Activated CD4-positive, alpha-beta memory T cell treated with anti-CD3 and anti-CD28 coated beads, Interleukin-2, amount 10 ng/mL, durations not matched to agents 7 days and 5 days (primary cell): ENCODE results near the gene ZDHHC17. TPM values are rescaled to one million over a fixed set of nuclear protein-coding genes. Genes with fewer than 3 reads are reported as not detected.

Source experiments
- CTCF ChIA-PET: fragments of 350-600 bp; sonication (Branson Sonifier 250); formaldehyde crosslinking; loops from one replicate; lab custom pipeline; 2021; ENCODE audit warnings: antibody characterized with exemption, inconsistent platforms; lab: Charles Lee
- POLR2A ChIA-PET: fragments of 350-600 bp; sonication (Branson Sonifier 250); formaldehyde crosslinking; loops from one replicate; lab custom pipeline; 2021; ENCODE audit warnings: antibody characterized with exemption; lab: Charles Lee
- DNase-seq: peaks from one replicate; pipeline ENCODE4 v3.0.0-alpha.2; 2020
- H3K27ac Mint-ChIP-seq: one replicate; pipeline ENCODE4 v1.8.0; 2021; ENCODE audit warnings: mild to moderate bottlenecking, mixed read lengths
- H3K27me3 Mint-ChIP-seq: one replicate; pipeline ENCODE4 v1.8.0; 2021; ENCODE audit warnings: mixed read lengths
- H3K36me3 Mint-ChIP-seq: one replicate; pipeline ENCODE4 v1.8.0; 2021; ENCODE audit warnings: low read depth, mixed read lengths
- H3K4me1 Mint-ChIP-seq: one replicate; pipeline ENCODE4 v1.8.0; 2021; ENCODE audit warnings: mixed read lengths
- H3K4me3 Mint-ChIP-seq: one replicate; pipeline ENCODE4 v1.8.0; 2021; ENCODE audit warnings: mild to moderate bottlenecking, mixed read lengths
- H3K9me3 Mint-ChIP-seq: one replicate; pipeline ENCODE4 v1.8.0; 2021; ENCODE audit warnings: mixed read lengths
- total RNA-seq, 2 experiments: library from RNA; stranded (reverse); gene quantifications; one replicate each; pipeline ENCODE4 v1.2.3, GENCODE V29; 2021

ZDHHC17 gene
- total RNA-seq, 2 experiments from 2014 or later = 25.5 TPM

DNA sequence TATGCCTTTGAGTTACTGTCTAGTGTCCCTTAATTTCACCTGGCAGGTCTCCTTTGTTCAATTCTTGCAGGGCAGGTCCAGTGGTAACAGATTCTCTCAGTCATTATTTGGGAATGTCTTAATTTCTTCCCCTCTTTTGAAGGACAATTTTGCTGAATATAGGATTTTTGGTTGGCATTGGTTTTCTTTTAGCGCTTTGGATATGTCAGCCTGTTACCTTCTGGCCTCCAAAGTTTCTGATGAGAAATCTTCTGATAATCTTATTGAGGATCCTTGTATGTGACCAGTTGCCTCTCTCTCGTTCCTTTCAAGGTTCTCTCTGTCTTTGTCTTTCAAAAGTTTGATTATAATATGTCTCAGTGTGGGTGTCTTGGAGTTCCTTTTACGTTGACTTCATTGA is 38.1 kb downstream of the ZDHHC17 start:
- H3K36me3 Mint-ChIP-seq = peaks cover 35% of the 10 kb centered on the region
- H3K27me3 Mint-ChIP-seq = no peaks in the 10 kb centered on the region
- no peak for DNase-seq
- H3K4me1 Mint-ChIP-seq = peaks cover 5% of the 10 kb centered on the region
- H3K4me3 Mint-ChIP-seq = no peak overlapping the region
- CTCF ChIA-PET = no interaction called here
- peaks cover 8% of the 10 kb centered on the region for H3K9me3 Mint-ChIP-seq
- POLR2A ChIA-PET = no interaction called here
- H3K27ac Mint-ChIP-seq = no peak overlapping the region

DNA sequence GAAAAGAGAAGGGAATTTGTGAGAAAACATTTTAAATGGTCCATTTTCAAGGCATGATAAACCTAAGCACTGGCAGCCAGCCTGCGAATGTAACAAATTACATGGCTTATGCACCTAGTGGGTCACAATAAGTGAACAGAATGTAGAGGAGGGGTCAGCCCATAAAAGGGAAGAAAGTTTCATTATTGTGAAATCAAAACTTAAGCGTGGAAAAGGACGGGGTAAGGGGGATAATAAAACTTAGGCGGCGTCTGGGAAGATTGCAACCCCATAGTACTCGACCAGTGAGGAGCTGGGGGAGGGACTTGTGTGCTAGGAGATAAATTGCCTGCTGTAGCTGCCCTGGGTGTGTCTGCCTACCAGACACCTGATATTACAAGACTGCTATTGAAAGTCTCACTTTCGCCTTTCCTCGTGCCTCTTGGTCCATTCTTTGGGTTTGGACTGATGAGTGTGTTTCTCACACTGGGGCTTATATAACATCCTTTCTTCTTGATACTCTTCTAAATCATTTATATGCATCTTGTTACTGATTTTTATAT is 40.6 kb downstream of the ZDHHC17 start:
- no peak for DNase-seq
- ChIA-PET CTCF (no interaction called here), POLR2A (interaction anchor here (1.2 kb wide), 1 partner anchor 32 kb away, joined by 3 read pairs; no protein-coding TSS in a partner anchor)
- no peak overlapping the region for H3K4me3 Mint-ChIP-seq
- peaks cover 23% of the 10 kb centered on the region for H3K36me3 Mint-ChIP-seq
- peaks cover 5% of the 10 kb centered on the region for H3K4me1 Mint-ChIP-seq
- H3K27ac Mint-ChIP-seq = no peak overlapping the region
- H3K27me3 Mint-ChIP-seq = no peaks in the 10 kb centered on the region
- peaks cover 8% of the 10 kb centered on the region for H3K9me3 Mint-ChIP-seq

DNA sequence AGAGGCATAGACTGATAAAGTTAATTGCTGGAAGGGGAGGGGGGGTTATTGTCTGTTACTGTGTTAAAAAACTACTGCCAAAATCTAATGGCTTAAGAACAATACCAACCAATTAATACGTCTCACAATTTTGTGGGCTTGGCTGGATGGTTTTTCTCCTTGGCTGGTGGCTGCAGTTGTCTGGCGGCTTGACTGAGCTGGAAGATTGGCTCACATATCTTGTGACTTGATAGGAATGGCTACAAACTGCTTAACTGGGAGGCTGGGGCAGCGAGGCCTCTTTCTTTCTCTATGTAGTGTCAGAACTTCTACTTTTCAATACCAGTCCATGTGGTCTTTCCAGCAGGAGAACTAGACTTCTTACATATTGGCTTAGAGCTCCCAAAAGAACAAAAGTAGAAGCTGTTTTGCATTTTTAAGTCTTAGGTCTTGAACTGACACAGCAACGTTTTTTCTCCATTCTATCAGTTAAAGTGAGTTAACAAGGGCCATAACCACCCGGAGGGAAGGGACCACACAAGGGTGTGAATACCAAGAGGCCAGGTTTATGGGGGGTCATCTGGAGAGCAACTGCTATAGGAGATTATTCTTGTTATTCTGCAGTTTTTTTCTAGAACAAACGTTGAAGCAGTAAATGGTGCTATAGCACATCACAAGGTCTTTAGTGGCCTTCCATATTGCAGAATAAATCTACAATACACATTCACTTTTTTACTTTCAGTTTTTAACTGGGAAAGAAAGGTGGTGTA is 46.9 kb downstream of the ZDHHC17 start:
- H3K4me3 Mint-ChIP-seq = no peak overlapping the region
- no peaks in the 10 kb centered on the region for H3K36me3 Mint-ChIP-seq
- no peak for DNase-seq
- no peaks in the 10 kb centered on the region for H3K4me1 Mint-ChIP-seq
- H3K9me3 Mint-ChIP-seq = no peaks in the 10 kb centered on the region
- POLR2A ChIA-PET = no interaction called here
- no peaks in the 10 kb centered on the region for H3K27me3 Mint-ChIP-seq
- no peak overlapping the region for H3K27ac Mint-ChIP-seq
- CTCF ChIA-PET = no interaction called here

DNA sequence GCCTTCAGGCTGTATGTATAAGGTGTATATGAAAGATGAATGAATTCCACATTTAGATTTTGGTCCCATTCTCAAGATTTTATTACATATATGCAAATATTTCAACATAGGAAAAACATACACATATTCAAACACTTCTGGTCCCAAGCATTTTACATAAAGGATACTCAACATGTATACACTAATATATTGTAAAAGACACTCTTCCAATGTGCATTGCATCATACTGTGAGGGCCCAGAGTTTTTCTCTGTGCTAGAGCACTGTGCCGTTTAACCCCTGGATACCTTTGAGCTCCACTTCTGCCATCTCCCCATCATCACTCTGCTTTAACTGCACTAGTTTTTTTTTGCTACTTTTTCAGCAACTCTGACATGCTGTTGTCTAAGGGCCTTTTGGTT is 48.1 kb downstream of the ZDHHC17 start:
- no peaks in the 10 kb centered on the region for H3K4me1 Mint-ChIP-seq
- H3K36me3 Mint-ChIP-seq = no peaks in the 10 kb centered on the region
- H3K9me3 Mint-ChIP-seq = no peaks in the 10 kb centered on the region
- CTCF ChIA-PET = no interaction called here
- H3K27ac Mint-ChIP-seq = no peak overlapping the region
- no peaks in the 10 kb centered on the region for H3K27me3 Mint-ChIP-seq
- POLR2A ChIA-PET = no interaction called here
- no peak overlapping the region for H3K4me3 Mint-ChIP-seq
- DNase-seq = no peak

DNA sequence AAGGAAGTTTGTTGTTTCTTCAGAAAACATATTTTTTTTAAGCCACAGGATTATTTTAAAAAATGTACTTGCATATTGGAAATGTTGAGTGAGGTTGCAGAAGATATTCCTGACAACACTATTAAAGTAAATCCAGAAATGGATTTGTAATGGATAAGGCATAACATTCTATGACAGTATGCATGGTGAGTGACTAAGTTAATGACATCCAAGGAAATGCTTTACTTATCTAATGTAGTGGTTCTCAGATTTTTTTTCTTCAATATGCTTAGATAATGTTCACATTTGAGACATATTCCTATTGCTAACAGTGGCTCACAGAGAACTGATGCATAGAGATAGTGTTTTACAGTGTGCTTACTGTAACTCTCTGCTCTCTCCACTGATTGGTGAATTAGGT is 49.4 kb downstream of the ZDHHC17 start:
- H3K27ac Mint-ChIP-seq = no peak overlapping the region
- H3K36me3 Mint-ChIP-seq = no peaks in the 10 kb centered on the region
- H3K4me1 Mint-ChIP-seq = no peaks in the 10 kb centered on the region
- no peak for DNase-seq
- H3K27me3 Mint-ChIP-seq = no peaks in the 10 kb centered on the region
- no peak overlapping the region for H3K4me3 Mint-ChIP-seq
- ChIA-PET POLR2A (no interaction called here), CTCF (no interaction called here)
- no peaks in the 10 kb centered on the region for H3K9me3 Mint-ChIP-seq

DNA sequence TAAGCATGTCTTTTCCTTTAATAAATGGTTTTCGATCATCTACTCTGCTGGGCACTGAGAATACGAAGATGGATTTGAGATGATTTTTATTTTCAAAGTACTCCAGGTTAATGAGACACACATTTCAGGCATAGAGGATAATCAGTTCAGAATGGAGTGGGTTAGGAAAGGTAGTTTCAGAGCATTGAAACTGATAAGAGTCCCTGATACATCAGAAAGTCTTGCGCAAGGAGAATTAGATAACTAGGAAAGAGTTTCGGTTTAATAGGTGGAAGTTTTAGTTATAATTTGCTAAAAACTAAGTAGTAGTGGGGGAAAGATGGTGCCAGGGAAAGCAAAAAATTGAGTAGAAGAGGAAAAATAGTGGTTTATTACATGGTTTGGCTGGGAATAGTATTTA is 50.1 kb downstream of the ZDHHC17 start:
- Mint-ChIP-seq H3K36me3 (no peaks in the 10 kb centered on the region), H3K9me3 (no peaks in the 10 kb centered on the region), H3K27ac (no peak overlapping the region), H3K27me3 (no peaks in the 10 kb centered on the region), H3K4me1 (no peaks in the 10 kb centered on the region), H3K4me3 (no peak overlapping the region)
- DNase-seq = no peak
- ChIA-PET POLR2A (no interaction called here), CTCF (no interaction called here)

DNA sequence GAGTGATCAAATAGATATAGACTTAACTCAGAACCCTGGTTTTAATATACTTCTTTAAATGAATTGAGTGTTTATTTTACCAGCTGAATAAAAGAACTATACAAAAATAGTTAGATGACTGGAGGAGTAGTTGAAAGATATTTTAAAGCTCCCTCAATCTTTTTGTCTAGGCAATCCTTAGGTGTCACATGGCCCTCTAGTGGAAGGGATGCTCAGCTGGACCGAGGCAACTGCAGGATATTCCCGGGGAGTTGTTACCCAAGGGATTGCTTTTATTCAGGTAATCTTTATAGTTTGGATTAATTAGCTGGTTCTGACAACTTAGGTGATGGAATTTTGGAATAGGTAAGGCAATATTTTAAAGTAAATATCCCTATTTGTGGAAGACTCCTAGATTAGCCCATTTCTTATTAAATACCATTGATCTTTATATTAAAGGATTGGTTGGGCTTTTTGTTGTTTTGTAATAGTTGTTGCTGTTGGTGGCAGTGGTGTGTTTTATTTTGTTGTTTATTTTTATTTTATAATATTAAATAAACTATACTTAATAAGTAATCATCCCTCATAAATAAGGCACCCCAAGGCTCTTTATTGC is 57.1 kb downstream of the ZDHHC17 start:
- Mint-ChIP-seq H3K4me3 (no peak overlapping the region), H3K4me1 (no peaks in the 10 kb centered on the region), H3K27me3 (no peaks in the 10 kb centered on the region), H3K36me3 (peaks cover 3% of the 10 kb centered on the region), H3K27ac (no peak overlapping the region), H3K9me3 (no peaks in the 10 kb centered on the region)
- ChIA-PET CTCF (interaction anchor here (0.6 to 1.6 kb wide), 2 partner anchors 14 to 17 kb away, joined by 3 to 7 read pairs; no protein-coding TSS in a partner anchor), POLR2A (no interaction called here)
- DNase-seq = no peak

DNA sequence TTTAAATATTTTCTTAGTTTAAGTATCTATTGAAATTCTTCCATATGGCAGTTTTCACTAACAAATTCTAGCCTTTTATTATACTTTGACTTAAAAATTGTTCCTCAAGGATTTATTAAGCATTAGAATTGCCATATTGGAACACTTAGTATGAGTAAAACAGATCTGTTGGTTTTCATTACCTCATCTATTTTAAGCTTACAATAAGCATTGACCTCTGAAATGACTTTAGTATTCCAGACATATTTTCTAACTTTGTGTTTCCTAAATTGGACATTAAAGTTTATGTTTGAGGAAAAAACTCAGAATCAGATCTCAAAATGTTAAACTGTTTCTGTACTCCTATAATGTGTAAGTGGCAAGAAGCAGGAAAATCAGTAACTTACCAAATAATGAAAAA is 66.5 kb downstream of the ZDHHC17 start:
- H3K9me3 Mint-ChIP-seq = no peaks in the 10 kb centered on the region
- H3K36me3 Mint-ChIP-seq = peaks cover 14% of the 10 kb centered on the region
- H3K4me3 Mint-ChIP-seq = no peak overlapping the region
- POLR2A ChIA-PET = no interaction called here
- DNase-seq = no peak
- H3K27ac Mint-ChIP-seq = no peak overlapping the region
- H3K27me3 Mint-ChIP-seq = no peaks in the 10 kb centered on the region
- CTCF ChIA-PET = no interaction called here
- no peaks in the 10 kb centered on the region for H3K4me1 Mint-ChIP-seq

DNA sequence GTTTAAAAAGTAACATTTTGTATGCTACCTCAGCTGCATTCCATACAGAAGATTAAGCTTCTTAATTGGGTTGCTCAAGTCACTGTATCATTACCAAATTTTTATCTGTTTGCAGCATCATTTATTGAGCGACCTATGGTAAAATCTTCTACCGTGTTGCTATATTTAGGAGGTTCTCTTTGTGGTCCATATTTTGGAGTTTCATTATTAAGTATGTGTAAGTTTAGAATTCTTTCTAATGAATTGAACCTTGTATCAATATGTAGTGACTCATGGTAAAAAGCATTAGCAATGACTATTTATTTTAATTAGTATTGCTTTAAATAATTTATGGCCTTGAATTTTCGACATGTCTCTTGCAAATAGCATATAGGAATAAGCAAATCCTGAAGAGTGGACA is 72.7 kb downstream of the ZDHHC17 start:
- H3K4me1 Mint-ChIP-seq = no peaks in the 10 kb centered on the region
- ChIA-PET POLR2A (interaction anchor here (1.2 kb wide), 1 partner anchor 33 kb away, joined by 3 read pairs; no protein-coding TSS in a partner anchor), CTCF (interaction anchor here (0.6 to 1.4 kb wide), 3 partner anchors 16 to 174 kb away, joined by 3 to 7 read pairs (median 4); no protein-coding TSS in a partner anchor)
- no peak for DNase-seq
- no peaks in the 10 kb centered on the region for H3K9me3 Mint-ChIP-seq
- H3K4me3 Mint-ChIP-seq = no peak overlapping the region
- H3K27ac Mint-ChIP-seq = no peak overlapping the region
- no peaks in the 10 kb centered on the region for H3K36me3 Mint-ChIP-seq
- no peaks in the 10 kb centered on the region for H3K27me3 Mint-ChIP-seq

DNA sequence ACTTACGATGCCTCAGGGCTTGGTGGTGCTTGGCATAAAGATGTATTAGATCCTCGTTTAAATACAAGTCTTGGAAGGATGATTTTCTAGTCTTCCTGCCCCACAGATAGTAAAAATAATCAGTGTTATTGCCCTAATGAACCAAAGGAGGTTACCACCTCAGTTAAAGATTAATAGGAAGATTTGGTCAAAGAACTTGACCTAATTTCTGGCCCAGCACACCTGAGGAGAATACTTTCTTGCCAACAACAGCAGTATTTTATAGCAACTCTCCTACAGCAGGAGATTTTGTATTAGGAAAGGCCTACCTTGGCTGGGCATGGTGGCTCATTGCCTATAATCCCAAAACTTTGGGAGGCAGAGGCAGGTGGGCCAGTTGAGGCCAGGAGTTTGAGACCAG is 83.3 kb downstream of the ZDHHC17 start:
- Mint-ChIP-seq H3K4me1 (no peaks in the 10 kb centered on the region), H3K4me3 (no peak overlapping the region), H3K9me3 (no peaks in the 10 kb centered on the region), H3K27ac (no peak overlapping the region), H3K27me3 (no peaks in the 10 kb centered on the region), H3K36me3 (peaks cover 14% of the 10 kb centered on the region)
- ChIA-PET CTCF (no interaction called here), POLR2A (no interaction called here)
- no peak for DNase-seq

DNA sequence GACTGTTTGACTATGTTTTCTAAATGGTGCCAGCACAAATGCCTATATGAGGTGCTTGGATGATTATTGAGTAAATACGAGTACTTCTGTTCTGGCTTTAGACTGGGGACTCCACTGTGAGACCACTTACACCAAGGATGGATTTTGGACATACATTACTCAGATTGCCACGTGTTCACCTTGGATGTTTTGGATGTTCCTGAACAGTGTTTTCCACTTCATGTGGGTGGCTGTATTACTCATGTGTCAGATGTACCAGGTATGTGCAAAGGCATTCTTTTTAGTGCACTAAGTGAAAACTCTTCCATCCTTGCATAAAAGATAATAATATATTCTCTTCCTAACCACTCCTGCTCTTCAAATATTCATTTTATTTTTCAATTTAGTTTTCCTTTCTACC is 84.2 kb downstream of the ZDHHC17 start:
- no peaks in the 10 kb centered on the region for H3K9me3 Mint-ChIP-seq
- ChIA-PET CTCF (no interaction called here), POLR2A (no interaction called here)
- H3K27me3 Mint-ChIP-seq = no peaks in the 10 kb centered on the region
- peaks cover 17% of the 10 kb centered on the region for H3K36me3 Mint-ChIP-seq
- no peaks in the 10 kb centered on the region for H3K4me1 Mint-ChIP-seq
- no peak overlapping the region for H3K4me3 Mint-ChIP-seq
- no peak overlapping the region for H3K27ac Mint-ChIP-seq
- DNase-seq = no peak

DNA sequence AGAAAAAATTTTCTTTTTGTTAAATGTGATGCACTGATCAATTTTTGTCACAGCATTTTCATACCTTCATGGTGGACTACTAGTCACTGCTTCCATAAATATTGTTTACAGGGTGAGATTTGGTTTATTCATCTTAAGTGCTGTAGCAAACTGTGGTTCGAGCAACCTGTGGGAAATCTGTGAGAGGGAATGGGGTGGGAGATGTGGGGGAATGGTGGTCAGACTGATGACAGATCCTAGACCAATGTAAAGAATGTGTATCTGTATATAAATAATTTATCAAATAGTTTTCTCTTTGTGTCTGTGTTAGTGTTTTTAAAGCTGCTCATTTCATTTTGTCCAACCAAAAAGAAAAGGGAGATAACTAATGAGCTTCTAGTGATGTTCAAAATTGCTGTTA is 88.2 kb downstream of the ZDHHC17 start:
- Mint-ChIP-seq H3K27ac (no peak overlapping the region), H3K4me3 (no peak overlapping the region), H3K9me3 (no peaks in the 10 kb centered on the region), H3K27me3 (no peaks in the 10 kb centered on the region), H3K4me1 (no peaks in the 10 kb centered on the region), H3K36me3 (peaks cover 24% of the 10 kb centered on the region)
- no peak for DNase-seq
- ChIA-PET CTCF (interaction anchor here (0.6 kb wide), 1 partner anchor 263 kb away, joined by 4 read pairs; no protein-coding TSS in a partner anchor), POLR2A (no interaction called here)

DNA sequence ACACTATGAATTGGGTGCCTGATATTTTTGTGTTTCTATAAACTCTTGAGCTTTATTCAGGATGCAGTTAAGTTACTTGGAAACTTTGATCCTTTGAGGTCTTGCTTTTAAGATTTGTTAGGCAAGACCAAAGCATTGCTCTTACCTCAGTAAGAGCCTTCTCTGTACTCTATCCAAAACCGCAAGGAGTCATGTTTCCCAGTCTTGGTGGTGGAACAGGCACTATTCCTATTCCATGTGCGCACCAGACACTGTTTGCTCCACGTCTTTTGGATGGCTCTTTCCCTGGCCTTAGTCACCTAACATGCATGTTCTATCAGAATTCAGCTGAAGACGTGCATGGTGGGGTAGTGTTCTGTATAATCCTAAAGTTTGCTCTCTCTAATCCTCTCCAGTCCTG is 91.4 kb downstream of the ZDHHC17 start:
- Mint-ChIP-seq H3K27ac (no peak overlapping the region), H3K27me3 (no peaks in the 10 kb centered on the region), H3K4me1 (peaks cover 2% of the 10 kb centered on the region), H3K4me3 (no peak overlapping the region), H3K9me3 (no peaks in the 10 kb centered on the region), H3K36me3 (peaks cover 20% of the 10 kb centered on the region)
- ChIA-PET POLR2A (no interaction called here), CTCF (no interaction called here)
- no peak for DNase-seq
